ENCODE data around the gene GGN.
"Not testable (repeated sequence)": the region's sequence is repeated elsewhere in the genome, so short reads cannot be mapped to it uniquely, and the experiment has no call there.

Gene GGN

GRCh38 chr19:38362076-38362945 lies 25.5 kb downstream of the GGN start:
- DNase-seq (ENCODE audit: low read depth): peak; percentile 56

DNA sequence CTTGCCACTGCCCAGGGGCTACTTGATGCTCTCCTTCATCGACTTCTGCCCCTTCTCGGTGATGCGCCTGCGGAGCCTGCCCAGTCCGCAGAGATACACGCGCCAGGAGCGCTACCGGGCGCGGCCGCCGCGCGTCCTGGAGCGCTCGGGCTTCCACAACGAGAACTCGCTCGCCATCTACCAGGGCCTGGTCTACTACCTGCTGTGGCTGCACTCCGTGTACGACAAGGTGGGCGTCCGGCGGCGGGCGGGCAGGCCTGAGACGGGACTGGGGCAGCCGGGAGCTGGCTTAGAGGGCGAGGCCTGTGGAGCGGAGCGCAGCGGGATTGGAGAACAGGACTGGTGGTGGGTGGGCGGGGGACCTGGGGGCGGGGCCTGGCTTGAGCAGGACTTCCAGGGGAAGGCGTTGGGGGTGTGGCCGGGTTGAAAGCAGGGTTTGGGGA lies 26.2 kb downstream of the GGN start:
- DNase-seq (ENCODE audit: low read depth): peak; percentile 40

- DNase-seq (ENCODE audit: low read depth): no peak
Observed at GRCh38 chr19:38360839-38361631, 26.8 kb downstream of the GGN start.

DNA sequence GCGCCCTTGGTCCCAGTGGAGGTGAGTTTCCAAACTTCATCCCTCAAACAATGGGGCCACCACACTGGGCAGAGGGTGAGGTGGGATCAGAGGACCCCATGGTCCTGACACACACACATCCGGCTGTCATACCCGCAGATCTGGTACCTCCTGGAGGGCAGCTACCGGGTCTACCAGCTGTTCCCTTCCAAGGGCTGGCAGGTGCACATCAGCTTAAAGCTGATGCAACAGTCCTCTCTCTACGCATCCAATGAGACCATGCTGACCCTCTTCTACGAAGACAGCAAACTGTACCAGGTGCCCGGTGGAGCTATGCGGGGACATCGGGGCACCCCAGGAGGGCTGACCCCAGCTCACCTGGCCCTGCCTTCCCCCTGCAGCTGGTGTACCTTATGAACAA lies 27.5 kb downstream of the GGN start:
- DNase-seq (ENCODE audit: low read depth): no peak

- no peak for DNase-seq (ENCODE audit: low read depth)
Observed at GRCh38 chr19:38359242-38360021, 28.4 kb downstream of the GGN start.

DNA sequence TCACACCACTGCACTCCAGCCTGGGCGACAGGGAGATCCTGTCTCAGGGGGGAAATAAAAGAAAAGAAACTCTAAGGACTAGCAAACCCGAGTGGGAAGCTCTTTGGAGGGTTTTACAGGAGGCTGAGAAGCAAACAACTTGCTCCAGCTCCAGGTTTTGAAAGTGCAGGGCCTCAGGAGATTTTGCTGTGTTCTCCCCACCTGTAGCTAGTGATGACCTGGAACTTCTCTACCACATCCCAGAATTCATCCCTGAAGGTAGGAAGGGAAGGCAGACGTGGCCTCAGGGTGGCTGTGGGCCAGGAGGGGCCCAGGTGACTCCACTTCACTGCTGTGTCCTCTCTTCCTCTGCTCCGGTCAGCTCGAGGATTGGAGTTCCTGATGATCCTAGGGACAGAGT lies 29.8 kb downstream of the GGN start:
- no peak for DNase-seq (ENCODE audit: low read depth)

DNA sequence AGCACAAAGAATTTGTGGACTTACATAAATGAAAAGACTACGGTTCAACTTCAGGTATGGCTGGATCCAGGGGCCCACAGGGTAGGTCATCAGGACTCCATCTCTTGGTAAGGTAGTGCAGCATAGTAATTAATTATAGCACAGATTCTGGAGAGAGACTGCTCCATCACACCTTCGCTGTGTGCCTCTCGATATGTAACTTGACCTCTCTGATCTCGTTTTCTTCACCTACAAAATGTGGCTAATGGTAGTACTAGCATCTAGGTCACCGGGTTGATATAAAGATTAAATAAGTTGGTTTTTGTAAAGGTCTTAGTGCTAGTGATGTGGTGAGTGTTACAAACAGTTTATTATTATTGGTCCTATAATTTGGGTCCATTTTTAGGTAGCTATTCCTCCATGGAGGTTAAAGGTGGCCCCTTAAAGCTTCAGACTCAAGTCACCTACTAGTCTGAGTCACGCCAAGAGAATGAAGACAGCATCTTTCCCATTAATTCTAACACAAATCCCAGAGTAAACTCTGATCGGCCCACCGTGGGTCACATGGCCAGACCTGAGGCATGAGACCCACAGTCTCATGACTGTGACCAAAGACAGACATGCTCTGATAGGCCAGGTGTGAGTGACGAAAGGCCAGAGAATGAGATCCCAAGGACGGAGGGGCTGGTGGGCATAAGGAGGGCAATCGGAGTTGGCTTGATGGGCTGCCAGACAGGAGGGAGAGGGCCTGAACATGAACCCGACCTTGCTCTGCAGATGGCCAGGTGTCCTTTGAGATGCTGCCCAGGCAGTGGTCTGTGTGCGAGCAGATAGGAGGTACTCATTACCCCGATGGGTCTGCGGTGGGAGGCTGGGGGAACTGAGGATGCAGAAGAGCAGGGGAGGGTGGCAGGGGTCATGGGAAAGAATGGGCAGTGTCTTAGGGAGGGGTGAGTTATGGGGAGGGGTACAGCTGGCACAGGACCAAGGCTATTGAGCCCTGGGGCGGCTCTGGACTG lies 31.8 kb downstream of the GGN start:
- DNase-seq (ENCODE audit: low read depth): no peak

- no peak for DNase-seq (ENCODE audit: low read depth)
Observed at GRCh38 chr19:38352611-38353010, 35.2 kb downstream of the GGN start.

GRCh38 chr19:38351865-38352395 lies 35.9 kb downstream of the GGN start:
- DNase-seq (ENCODE audit: low read depth): no peak

GRCh38 chr19:38350883-38351282 lies 37.0 kb downstream of the GGN start:
- DNase-seq (ENCODE audit: low read depth): no peak

- no peak for DNase-seq (ENCODE audit: low read depth)
Observed at GRCh38 chr19:38346837-38347236, 41.0 kb downstream of the GGN start.

- DNase-seq (ENCODE audit: low read depth): no peak
Observed at GRCh38 chr19:38340927-38341326, 46.9 kb downstream of the GGN start.

- DNase-seq (ENCODE audit: low read depth): not testable (repeated sequence)
Observed at GRCh38 chr19:38339011-38339410, 48.8 kb downstream of the GGN start.

DNA sequence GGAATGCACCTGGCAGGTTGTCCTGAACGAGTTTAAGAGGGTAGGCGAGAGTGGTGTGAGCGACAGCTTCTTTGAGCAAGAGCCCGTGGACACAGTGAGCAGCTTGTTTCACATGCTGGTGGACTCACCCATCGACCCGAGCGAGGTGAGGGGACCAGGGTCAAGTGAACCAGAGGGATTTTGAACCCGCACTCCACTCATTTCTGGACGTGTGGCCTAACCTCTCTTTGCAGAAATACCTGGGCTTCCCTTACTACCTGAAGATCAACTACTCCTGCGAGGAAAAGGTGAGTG lies 50.5 kb downstream of the GGN start:
- DNase-seq (ENCODE audit: low read depth): no peak

- peak; percentile 81 for DNase-seq (ENCODE audit: low read depth)
Observed at GRCh38 chr19:38336638-38337359, 51.0 kb downstream of the GGN start.

DNA sequence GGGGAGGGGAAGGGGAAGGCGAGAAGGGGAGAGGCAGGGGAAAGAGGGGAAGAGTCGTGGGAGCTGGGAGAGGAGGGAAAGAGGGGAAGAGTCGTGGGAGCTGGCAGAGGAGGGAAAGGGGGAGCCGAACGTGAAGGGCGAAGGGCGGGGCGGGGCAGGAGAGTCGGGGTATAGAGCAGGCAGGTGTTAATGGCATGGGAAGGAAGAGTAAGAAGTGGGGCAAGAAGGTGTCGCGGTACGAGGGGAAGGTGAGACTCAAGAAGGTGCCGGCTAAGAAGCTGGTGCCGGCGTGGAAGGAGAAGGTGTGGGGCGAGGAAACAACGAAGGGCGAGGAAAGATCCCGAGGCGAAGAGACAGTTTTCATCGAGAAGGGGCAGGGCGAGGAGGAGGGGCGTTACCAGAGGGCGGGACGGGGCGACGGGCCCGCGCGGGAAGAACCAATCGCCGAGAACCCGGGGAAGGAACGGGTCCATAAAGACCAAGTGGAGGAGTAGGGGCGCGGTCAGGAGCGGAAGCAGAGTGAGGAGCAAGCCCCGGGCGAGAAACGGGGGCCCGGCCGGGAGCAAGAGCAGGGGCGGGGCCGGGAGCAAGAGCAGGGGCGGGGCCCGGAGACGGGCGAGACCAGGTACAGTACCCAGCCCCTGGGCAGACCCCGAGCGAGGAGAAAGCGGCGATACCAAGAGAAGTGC lies 51.7 kb downstream of the GGN start:
- DNase-seq (ENCODE audit: low read depth): peak; percentile 80
